Measurements from ENCODE around the gene OARD1.

- no peak for TF ChIP-seq POLR2A (IDR thresholded peaks at IDR 0.05; ENCODE audit: low read length)
- no peak for TF ChIP-seq GATA1 (IDR thresholded peaks at IDR 0.05; ENCODE audit: low read depth, low read length)
These were observed 49.0 kb downstream of the OARD1 start for GRCh38 chr6:41023114-41023513.

Measured in erythroblast (primary cell).